GM18867 (cell line): ENCODE data around the gene MGP.

ENCODE experiments used
- ATAC-seq: cut with Tn5 transposase; IDR thresholded peaks from one replicate; pipeline ENCODE4 v1.9.1; 2021; ENCODE audit warnings: mild to moderate bottlenecking, moderate library complexity; ENCODE audit not compliant: unreplicated experiment

MGP gene

GRCh38 chr12:14903386-14904098 lies 17.9 kb upstream of the MGP start:
- ATAC-seq: no peak

- ATAC-seq: no peak
Measured at GRCh38 chr12:14902465-14902864, 16.8 kb upstream of the MGP start.

- ATAC-seq: no peak
Measured at GRCh38 chr12:14901228-14901562, 15.5 kb upstream of the MGP start.

- no peak for ATAC-seq
Measured at GRCh38 chr12:14900521-14901227, 15.0 kb upstream of the MGP start.

- no peak for ATAC-seq
Measured at GRCh38 chr12:14896521-14897169, 11.0 kb upstream of the MGP start.

GRCh38 chr12:14893506-14894250 lies 8.0 kb upstream of the MGP start:
- no peak for ATAC-seq

- ATAC-seq: no peak
Measured at GRCh38 chr12:14892726-14893505, 7.3 kb upstream of the MGP start.

- ATAC-seq: no peak
Measured at GRCh38 chr12:14890701-14891100, 5.0 kb upstream of the MGP start.

GRCh38 chr12:14886271-14886670 lies 617 bp upstream of the MGP start:
- no peak for ATAC-seq

GRCh38 chr12:14884458-14884878 lies 1.2 kb downstream of the MGP start:
- peak; percentile 98 for ATAC-seq

- ATAC-seq: no peak
Measured at GRCh38 chr12:14883686-14884085, 2.0 kb downstream of the MGP start.

- no peak for ATAC-seq
Measured at GRCh38 chr12:14880890-14881453, 4.7 kb downstream of the MGP start.

GRCh38 chr12:14879222-14879933 lies 6.3 kb downstream of the MGP start:
- no peak for ATAC-seq

GRCh38 chr12:14878488-14878887 lies 7.2 kb downstream of the MGP start:
- no peak for ATAC-seq

GRCh38 chr12:14876833-14877232 lies 8.8 kb downstream of the MGP start:
- no peak for ATAC-seq

GRCh38 chr12:14874882-14875281 lies 10.8 kb downstream of the MGP start:
- ATAC-seq: no peak

- ATAC-seq: no peak
Measured at GRCh38 chr12:14873440-14874185, 12.0 kb downstream of the MGP start.

GRCh38 chr12:14871886-14872285 lies 13.8 kb downstream of the MGP start:
- no peak for ATAC-seq

- peak; percentile 65 for ATAC-seq
Measured at GRCh38 chr12:14871247-14871646, 14.4 kb downstream of the MGP start.
